Transverse colon (tissue), 3 donors: ENCODE results near the gene MAN2C1.

Experiments used
- POLR2A ChIP-seq: fragments of 450-650 bp; IDR thresholded peaks from one replicate; pipeline ENCODE4 v1.6.1; 2016; ENCODE audit warnings: antibody characterized with exemption, mild to moderate bottlenecking, moderate library complexity
- TF ChIP-seq, protein P1 (sequence below), 5 experiments: fragments of 200-600 bp in 3 of 5; fragments of 450-650 bp in 2 of 5; sonication (generic) in 3 of 5; IDR thresholded peaks; 1 replicate in 2 of 5; 2 replicates in 3 of 5; pipeline ENCODE4 v1.5.1; 2016 to 2017; ENCODE audit warnings: antibody characterized with exemption in 5 of 5, inconsistent platforms in 3 of 5, mild to moderate bottlenecking in 2 of 5, moderate library complexity in 1 of 5

DNA sequence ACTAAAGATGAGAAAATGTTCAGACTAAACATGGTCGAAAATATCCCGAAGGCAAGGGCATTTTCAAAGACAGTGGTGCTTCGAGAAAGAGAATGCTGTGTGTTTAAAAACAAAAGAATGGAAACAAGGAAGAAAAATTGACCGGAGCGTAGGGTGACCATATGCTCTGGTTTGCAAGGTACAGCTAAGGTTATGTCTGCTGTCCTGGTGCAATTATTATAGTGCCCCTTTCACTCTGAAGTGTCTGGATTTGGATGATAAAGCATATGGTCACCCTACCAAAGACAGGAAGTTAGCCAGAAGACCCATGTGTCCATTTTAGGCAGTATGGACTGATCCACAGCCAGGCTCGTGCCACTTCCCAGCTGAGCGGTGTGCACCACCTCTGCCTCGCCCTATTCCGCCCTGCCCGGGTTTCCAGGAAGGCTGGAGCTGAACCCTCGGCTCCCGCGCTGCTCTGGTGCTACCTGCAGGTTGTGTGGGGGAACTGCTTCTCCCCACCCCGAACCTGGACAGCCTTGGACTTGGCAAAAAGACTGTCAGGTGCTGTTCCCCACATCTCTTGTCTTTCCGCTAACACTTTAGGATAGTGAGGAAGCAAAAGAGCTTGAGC, 60.5 kb downstream of the MAN2C1 start:
- TF ChIP-seq, protein P1, sequence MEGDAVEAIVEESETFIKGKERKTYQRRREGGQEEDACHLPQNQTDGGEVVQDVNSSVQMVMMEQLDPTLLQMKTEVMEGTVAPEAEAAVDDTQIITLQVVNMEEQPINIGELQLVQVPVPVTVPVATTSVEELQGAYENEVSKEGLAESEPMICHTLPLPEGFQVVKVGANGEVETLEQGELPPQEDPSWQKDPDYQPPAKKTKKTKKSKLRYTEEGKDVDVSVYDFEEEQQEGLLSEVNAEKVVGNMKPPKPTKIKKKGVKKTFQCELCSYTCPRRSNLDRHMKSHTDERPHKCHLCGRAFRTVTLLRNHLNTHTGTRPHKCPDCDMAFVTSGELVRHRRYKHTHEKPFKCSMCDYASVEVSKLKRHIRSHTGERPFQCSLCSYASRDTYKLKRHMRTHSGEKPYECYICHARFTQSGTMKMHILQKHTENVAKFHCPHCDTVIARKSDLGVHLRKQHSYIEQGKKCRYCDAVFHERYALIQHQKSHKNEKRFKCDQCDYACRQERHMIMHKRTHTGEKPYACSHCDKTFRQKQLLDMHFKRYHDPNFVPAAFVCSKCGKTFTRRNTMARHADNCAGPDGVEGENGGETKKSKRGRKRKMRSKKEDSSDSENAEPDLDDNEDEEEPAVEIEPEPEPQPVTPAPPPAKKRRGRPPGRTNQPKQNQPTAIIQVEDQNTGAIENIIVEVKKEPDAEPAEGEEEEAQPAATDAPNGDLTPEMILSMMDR (IDR thresholded peaks at IDR 0.05): peak; percentile 35 to 66 (median 50)
- no peak for TF ChIP-seq POLR2A
